Endothelial cell of umbilical vein (primary cell): ENCODE data around the gene CAMTA1. TPM values are rescaled to one million over a fixed set of nuclear protein-coding genes. Genes with fewer than 3 reads are reported as not detected.

ENCODE experiments used
- BruUV-seq: library from RNA; stranded (reverse); fragments of 400-500 nt; replicated peaks from 2 replicates; lab custom pipeline; 2021; lab: Mats Ljungman, UMichigan
- CTCF ChIA-PET: fragments of 300-600, 350-600 bp; sonication (Branson Sonifier 250); formaldehyde crosslinking; loops from one replicate; lab custom pipeline; 2021; ENCODE audit warnings: antibody characterized with exemption, inconsistent platforms; lab: Charles Lee
- POLR2A ChIA-PET: fragments of 300-600, 350-600 bp; sonication (Branson Sonifier 250); formaldehyde crosslinking; loops from one replicate; lab custom pipeline; 2021; ENCODE audit warnings: antibody characterized with exemption, inconsistent platforms; lab: Charles Lee
- DNase-seq: peaks from one replicate; pipeline ENCODE4 v3.0.0-alpha.2; 2011; ENCODE audit warnings: low read depth, low spot score
- FAIRE-seq: peaks from 2 replicates; lab custom pipeline; 2011; peaks lifted over from hg19 to GRCh38; lab: Jason Lieb, UNC
- H2AFZ ChIP-seq: 2 replicates; pipeline ENCODE4 v1.6.0; 2012; ENCODE audit warnings: low read depth, low read length, control low read depth, inconsistent platforms
- H3K27ac ChIP-seq: 2 replicates; pipeline ENCODE4 v1.5.1; 2011; ENCODE audit warnings: low read depth, mild to moderate bottlenecking, control low read depth, low read length, moderate library complexity; ENCODE audit not compliant: insufficient read depth
- H3K27me3 ChIP-seq, 2 experiments: 2 replicates each; pipeline versions ENCODE4 v1.6.0 to v1.6.1; 2011; ENCODE audit warnings: low read length in 2 of 2, mixed read lengths in 1 of 2; ENCODE audit not compliant: control insufficient read depth in 2 of 2, insufficient read depth in 2 of 2
- H3K36me3 ChIP-seq, 2 experiments: 2 replicates in 1 of 2; 3 replicates in 1 of 2; pipeline ENCODE4 v1.5.1; 2011; ENCODE audit warnings: low read length in 2 of 2, mild to moderate bottlenecking in 1 of 2, moderate library complexity in 1 of 2; ENCODE audit not compliant: control insufficient read depth in 2 of 2, insufficient read depth in 2 of 2; ENCODE audit errors: extremely low read depth in 1 of 2
- H3K4me1 ChIP-seq: 3 replicates; pipeline ENCODE4 v1.5.1; 2011; ENCODE audit warnings: mild to moderate bottlenecking, low read length; ENCODE audit not compliant: control insufficient read depth, insufficient read depth; ENCODE audit errors: extremely low read depth
- H3K4me2 ChIP-seq: 2 replicates; pipeline ENCODE4 v1.6.1; 2011; ENCODE audit warnings: low read length, control low read depth, mixed read lengths; ENCODE audit not compliant: insufficient read depth
- H3K4me3 ChIP-seq, 3 experiments: fragments of 200-600 bp in 1 of 3; sonication (generic), shearing (Covaris generic) in 1 of 3; replicated peaks in 1 of 3; 2 replicates each; pipeline ENCODE4 v1.5.1; 2011 to 2016; ENCODE audit warnings: control low read depth in 3 of 3, low read length in 3 of 3, mild to moderate bottlenecking in 2 of 3, inconsistent platforms in 1 of 3, low read depth in 1 of 3, moderate library complexity in 1 of 3; ENCODE audit not compliant: insufficient read depth in 1 of 3
- H3K79me2 ChIP-seq: 2 replicates; pipeline ENCODE4 v1.6.0; 2012; ENCODE audit warnings: low read length, inconsistent platforms; ENCODE audit not compliant: control insufficient read depth, insufficient read depth
- H3K9ac ChIP-seq: replicated peaks from 2 replicates; pipeline ENCODE3; 2011; ENCODE audit warnings: low read length, control low read depth; ENCODE audit not compliant: insufficient read depth; ENCODE audit errors: extremely low read depth
- H3K9me1 ChIP-seq: replicated peaks from 3 replicates; pipeline ENCODE4 v1.6.0; 2011; ENCODE audit warnings: mild to moderate bottlenecking, low read length; ENCODE audit not compliant: control insufficient read depth, insufficient read depth; ENCODE audit errors: extremely low read depth
- H3K9me3 ChIP-seq: replicated peaks from 2 replicates; pipeline ENCODE4 v1.5.1; 2012; ENCODE audit warnings: low read length, inconsistent platforms; ENCODE audit not compliant: control insufficient read depth, insufficient read depth
- H4K20me1 ChIP-seq: replicated peaks from 2 replicates; pipeline ENCODE3; 2011; ENCODE audit warnings: mild to moderate bottlenecking, low read length; ENCODE audit not compliant: control insufficient read depth, insufficient read depth; ENCODE audit errors: extremely low read depth
- CTCF ChIP-seq, 2 donors: IDR thresholded peaks; 1 replicate in 1 of 2; 2 replicates in 1 of 2; pipeline ENCODE4 v1.5.1; 2011; ENCODE audit warnings: low read length in 2 of 2, mild to moderate bottlenecking in 2 of 2, moderate library complexity in 2 of 2, control low read depth in 1 of 2, inconsistent platforms in 1 of 2, low read depth in 1 of 2; ENCODE audit not compliant: insufficient read depth in 1 of 2; ENCODE audit errors: extremely low read depth in 1 of 2
- EZH2 ChIP-seq: IDR thresholded peaks from 2 replicates; pipeline ENCODE4 v1.6.1; 2012; ENCODE audit warnings: borderline replicate concordance, low read depth, mild to moderate bottlenecking, moderate library complexity, low read length, inconsistent platforms; ENCODE audit not compliant: severe bottlenecking
- FOS ChIP-seq: IDR thresholded peaks from 2 replicates; pipeline ENCODE4 v1.6.1; 2011; ENCODE audit warnings: mild to moderate bottlenecking, low read length, moderate library complexity, borderline replicate concordance; ENCODE audit not compliant: insufficient read depth
- GATA2 ChIP-seq: IDR thresholded peaks from 2 replicates; pipeline ENCODE4 v1.7.0; 2011; ENCODE audit warnings: low read depth, mild to moderate bottlenecking, moderate library complexity, mixed read lengths, low read length; ENCODE audit not compliant: insufficient read length, insufficient read depth
- JUN ChIP-seq: IDR thresholded peaks from 2 replicates; pipeline ENCODE4 v1.6.1; 2011; ENCODE audit warnings: borderline replicate concordance, low read depth; ENCODE audit not compliant: insufficient read length, insufficient read depth
- MAX ChIP-seq: IDR thresholded peaks from 2 replicates; pipeline ENCODE4 v1.6.1; 2011; ENCODE audit not compliant: insufficient read depth, insufficient read length
- MYC ChIP-seq: IDR thresholded peaks from one replicate; pipeline ENCODE4 v1.6.1; 2011; ENCODE audit warnings: mild to moderate bottlenecking, low read depth, low read length
- POLR2A ChIP-seq: IDR thresholded peaks from 2 replicates; pipeline ENCODE4 v1.6.1; 2012; ENCODE audit warnings: low read depth, mild to moderate bottlenecking, control low read depth, low read length
- POLR2AphosphoS5 ChIP-seq: IDR thresholded peaks from 2 replicates; pipeline ENCODE4 v1.6.1; 2012; ENCODE audit warnings: low read depth, mild to moderate bottlenecking, control low read depth, low read length, moderate library complexity; ENCODE audit not compliant: insufficient read depth
- dilution Hi-C: fragments of 300-500 bp; cut with MboI; formaldehyde crosslinking; loops from one replicate; pipeline ENCODE4 v1.15.0; 2019; ENCODE audit warnings: low sequenced_read_pairs; ENCODE audit not compliant: extremely low pct_ligation_motif_present
- intact Hi-C: fragments of 100-400 bp; cut with micrococcal nuclease; formaldehyde crosslinking; loops from one replicate; pipeline ENCODE4 v1.10.0; 2022
- polyA plus RNA-seq, 4 experiments: library from polyadenylated mRNA; depleted of rRNA in 3 of 4; stranded (reverse) in 3 of 4; unstranded in 1 of 4; fragments of >200 nt; gene quantifications; 2 replicates each; pipeline versions ENCODE4 v1.2.1 to v1.2.3, GENCODE V29; 2011 to 2012; ENCODE audit warnings: missing spikeins in 1 of 4
- total RNA-seq: library from RNA; stranded (reverse); gene quantifications from 2 replicates; pipeline ENCODE4 v1.2.3, GENCODE V29; 2021

CAMTA1 gene
- total and polyA plus RNA-seq, 2 donors (not counting 3 experiments of a cell fraction or from before 2014, with no cell fraction given), result 50.8 to 92.7 TPM

GRCh38 chr1:6989212-6990159, 204.2 kb downstream of the CAMTA1 start:
- Histone ChIP-seq H3K27ac (no peak overlapping the region), H2AFZ (no peak overlapping the region), H3K4me2 (no peak overlapping the region), H4K20me1 (no peaks in the 10 kb centered on the region), H3K4me1 (no peaks in the 10 kb centered on the region), H3K9me3 (no peaks in the 10 kb centered on the region), H3K36me3 (no peaks in the 10 kb centered on the region), H3K4me3 (no peak overlapping the region), H3K79me2 (no peaks in the 10 kb centered on the region), H3K9ac (no peak overlapping the region), H3K27me3 (no peaks in the 10 kb centered on the region), H3K9me1 (no peaks in the 10 kb centered on the region)
- no TSS peak for BruUV-seq
- POLR2A ChIA-PET, result no interaction called here
- CTCF ChIA-PET, result interaction anchor here (1.8 kb wide), 1 partner anchor 53 kb away, joined by 6 read pairs; no protein-coding TSS in a partner anchor
- TF ChIP-seq GATA2 (no peak), POLR2A (no peak), EZH2 (no peak), CTCF (IDR thresholded peaks at IDR 0.05; ENCODE audit: extremely low read depth in 1 of 2, insufficient read depth in 1 of 2, low read depth in 1 of 2, low read length in 2 of 2) (no peak), MYC (no peak), JUN (no peak), FOS (no peak), MAX (no peak), POLR2AphosphoS5 (no peak)
- intact Hi-C loops (no loop called here), dilution Hi-C loops (no loop called here)
- DNase-seq, result no peak
- no peak for FAIRE-seq
